Measurements from ENCODE around the gene TSPAN4.

The TSPAN4 gene

GRCh38 chr11:842370-843002 lies at the start of gene TSPAN4, which contains the start of gene POLR2L:
Gene TSPAN4 (plus strand): TSS chr11:842852. CDS start chr11:850305, 7,453 bp downstream.
Gene POLR2L (minus strand): TSS chr11:842529. CDS start chr11:842508, 21 bp downstream.
- peak; percentile 75 for DNase-seq (ENCODE audit: low read depth)

- no peak for DNase-seq (ENCODE audit: low read depth)
Observed at GRCh38 chr11:792873-793272, 49.8 kb upstream of the TSPAN4 start.

GRCh38 chr11:793556-793955 lies 49.1 kb upstream of the TSPAN4 start:
- no peak for DNase-seq (ENCODE audit: low read depth)

- DNase-seq (ENCODE audit: low read depth) = no peak
Observed at GRCh38 chr11:794013-794765, 48.5 kb upstream of the TSPAN4 start.

GRCh38 chr11:794766-795633 lies 47.7 kb upstream of the TSPAN4 start:
- DNase-seq (ENCODE audit: low read depth) = no peak

- peak; percentile 58 for DNase-seq (ENCODE audit: low read depth)
Observed at GRCh38 chr11:795634-796564, 46.8 kb upstream of the TSPAN4 start.

- no peak for DNase-seq (ENCODE audit: low read depth)
Observed at GRCh38 chr11:796565-797295, 45.9 kb upstream of the TSPAN4 start.

GRCh38 chr11:797296-798092 lies 45.2 kb upstream of the TSPAN4 start:
- peak; percentile 62 for DNase-seq (ENCODE audit: low read depth)

- DNase-seq (ENCODE audit: low read depth) = no peak
Observed at GRCh38 chr11:798093-798713, 44.4 kb upstream of the TSPAN4 start, which contains the start of gene SLC25A22. Gene SLC25A22 (minus strand): TSS chr11:798281. CDS start chr11:795006, 3,275 bp downstream.

GRCh38 chr11:799641-800316 lies 42.9 kb upstream of the TSPAN4 start:
- DNase-seq (ENCODE audit: low read depth) = no peak

GRCh38 chr11:800473-800872 lies 42.2 kb upstream of the TSPAN4 start:
- DNase-seq (ENCODE audit: low read depth) = no peak

GRCh38 chr11:801097-801780 lies 41.4 kb upstream of the TSPAN4 start:
- DNase-seq (ENCODE audit: low read depth) = no peak

GRCh38 chr11:802018-802617 lies 40.5 kb upstream of the TSPAN4 start:
- no peak for DNase-seq (ENCODE audit: low read depth)

GRCh38 chr11:802693-803466 lies 39.8 kb upstream of the TSPAN4 start:
- no peak for DNase-seq (ENCODE audit: low read depth)

GRCh38 chr11:803467-803742 lies 39.2 kb upstream of the TSPAN4 start:
- no peak for DNase-seq (ENCODE audit: low read depth)

- DNase-seq (ENCODE audit: low read depth) = no peak
Observed at GRCh38 chr11:803770-804598, 38.7 kb upstream of the TSPAN4 start.
